HG02970 (cell line): Measurements from ENCODE around the gene PALS2.

ENCODE experiments used
- ATAC-seq: cut with Tn5 transposase; IDR thresholded peaks from one replicate; pipeline ENCODE4 v1.9.1; 2021; ENCODE audit warnings: mild to moderate bottlenecking, moderate library complexity, moderate number of reproducible peaks; ENCODE audit not compliant: unreplicated experiment, low FRiP score

PALS2 gene, protein sequence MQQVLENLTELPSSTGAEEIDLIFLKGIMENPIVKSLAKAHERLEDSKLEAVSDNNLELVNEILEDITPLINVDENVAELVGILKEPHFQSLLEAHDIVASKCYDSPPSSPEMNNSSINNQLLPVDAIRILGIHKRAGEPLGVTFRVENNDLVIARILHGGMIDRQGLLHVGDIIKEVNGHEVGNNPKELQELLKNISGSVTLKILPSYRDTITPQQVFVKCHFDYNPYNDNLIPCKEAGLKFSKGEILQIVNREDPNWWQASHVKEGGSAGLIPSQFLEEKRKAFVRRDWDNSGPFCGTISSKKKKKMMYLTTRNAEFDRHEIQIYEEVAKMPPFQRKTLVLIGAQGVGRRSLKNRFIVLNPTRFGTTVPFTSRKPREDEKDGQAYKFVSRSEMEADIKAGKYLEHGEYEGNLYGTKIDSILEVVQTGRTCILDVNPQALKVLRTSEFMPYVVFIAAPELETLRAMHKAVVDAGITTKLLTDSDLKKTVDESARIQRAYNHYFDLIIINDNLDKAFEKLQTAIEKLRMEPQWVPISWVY

DNA sequence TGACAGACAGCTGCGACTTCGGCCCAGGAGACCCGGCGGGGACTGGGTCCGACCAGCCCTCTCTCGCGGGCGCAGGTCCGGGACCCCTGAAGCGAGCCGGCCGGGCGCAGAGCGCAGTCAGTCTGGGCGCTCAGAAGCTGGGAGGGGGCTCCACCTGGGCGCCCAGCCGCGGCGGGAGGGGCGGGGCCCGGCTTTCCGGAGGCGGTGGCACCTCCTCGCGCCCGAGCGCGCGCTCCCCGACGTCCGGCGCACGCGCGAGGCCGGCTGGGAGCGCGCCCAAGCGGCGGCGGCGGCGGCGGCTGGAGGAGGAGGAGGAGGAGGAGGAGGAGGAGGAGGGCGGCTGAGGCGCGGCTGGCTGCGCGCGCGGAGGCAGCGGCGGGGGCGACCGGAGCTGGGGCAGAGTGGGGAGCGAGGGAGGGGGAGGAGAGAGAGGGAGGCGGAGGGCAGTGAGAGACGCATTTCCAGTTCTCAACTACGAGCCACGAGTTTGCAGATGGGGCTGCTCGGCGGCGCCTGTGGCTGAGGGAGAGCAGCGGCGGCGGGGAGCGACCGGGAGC lies at the start of gene PALS2:
Gene PALS2, plus strand, starts transcription at position 456 of the 557 bp plus-strand sequence. CDS start 50,216 bp downstream, outside the sequence.
- peak; percentile 57 for ATAC-seq

DNA sequence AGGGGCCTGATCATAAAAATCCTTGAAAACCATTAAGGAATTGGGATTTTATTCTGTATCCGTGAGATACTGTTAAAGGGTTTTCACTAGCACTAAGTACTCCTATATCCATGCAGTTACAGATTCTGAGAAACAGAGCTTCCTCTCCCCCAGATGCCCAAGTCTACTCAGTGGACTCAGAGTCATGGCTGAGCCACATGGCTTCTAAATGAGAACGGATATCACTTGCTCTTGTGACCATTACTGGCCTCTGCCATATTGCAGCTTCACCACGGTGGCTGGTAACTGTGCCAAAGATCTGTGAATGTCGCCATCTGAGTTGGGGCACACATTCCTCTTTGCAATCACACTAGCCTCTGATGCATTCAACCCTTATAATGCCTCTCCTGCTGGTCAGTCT lies 42.0 kb upstream of the PALS2 start:
- ATAC-seq: no peak

DNA sequence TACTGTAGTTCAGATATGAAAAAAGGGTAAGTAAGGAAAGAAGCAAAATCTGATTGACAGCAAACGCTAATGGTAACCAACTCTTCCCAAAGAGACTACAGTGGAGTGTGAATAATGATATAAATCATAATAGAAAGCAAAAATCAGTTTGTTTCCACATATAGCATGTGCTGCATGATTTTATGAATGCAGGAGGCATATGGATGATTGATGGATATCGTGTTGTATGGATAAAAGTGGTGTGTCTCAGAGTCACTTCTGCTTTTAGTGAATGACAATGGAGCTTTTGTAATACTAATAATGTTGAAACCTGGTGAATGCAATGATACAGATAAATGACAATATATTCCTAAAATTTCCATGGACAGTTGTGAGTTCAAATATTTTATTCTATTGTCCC lies 36.6 kb upstream of the PALS2 start:
- ATAC-seq: no peak

DNA sequence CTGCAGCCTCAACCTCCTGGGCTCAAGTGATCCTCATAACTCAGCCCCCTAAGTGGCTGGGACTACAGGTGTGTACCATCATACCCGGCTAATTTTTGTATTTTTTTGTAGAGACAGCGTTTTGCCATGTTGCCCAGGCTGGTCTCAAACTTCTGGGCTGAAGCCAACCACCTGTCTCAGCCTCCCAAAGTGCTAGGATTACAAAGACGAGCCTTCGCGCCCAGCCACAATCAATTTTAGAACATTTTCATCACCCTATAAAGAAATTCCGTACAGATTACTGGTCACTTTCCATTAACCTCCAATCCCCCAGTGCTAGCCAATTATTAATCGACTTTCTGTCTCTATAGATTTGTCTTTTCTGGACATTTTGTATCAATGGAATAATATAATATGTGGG lies 32.3 kb upstream of the PALS2 start:
- ATAC-seq: no peak

DNA sequence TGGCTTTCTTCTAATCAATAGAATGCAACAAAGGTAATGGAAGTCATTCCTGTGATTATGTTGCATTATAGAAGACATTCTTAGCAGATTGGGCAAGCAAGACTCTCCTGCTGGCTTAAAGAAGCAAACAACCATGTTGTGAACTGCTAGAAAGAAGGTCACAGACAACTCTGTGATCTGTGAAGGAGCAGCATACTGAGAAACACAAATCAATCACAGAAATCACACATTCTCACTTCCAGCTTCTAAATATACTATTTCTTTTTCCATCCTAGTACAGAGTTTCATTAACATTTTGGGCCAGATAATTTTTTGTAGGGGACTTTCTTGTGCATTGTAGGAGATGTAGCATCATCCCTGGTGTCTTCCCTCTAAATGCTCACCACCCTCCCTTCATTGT lies 28.0 kb upstream of the PALS2 start:
- ATAC-seq: no peak

DNA sequence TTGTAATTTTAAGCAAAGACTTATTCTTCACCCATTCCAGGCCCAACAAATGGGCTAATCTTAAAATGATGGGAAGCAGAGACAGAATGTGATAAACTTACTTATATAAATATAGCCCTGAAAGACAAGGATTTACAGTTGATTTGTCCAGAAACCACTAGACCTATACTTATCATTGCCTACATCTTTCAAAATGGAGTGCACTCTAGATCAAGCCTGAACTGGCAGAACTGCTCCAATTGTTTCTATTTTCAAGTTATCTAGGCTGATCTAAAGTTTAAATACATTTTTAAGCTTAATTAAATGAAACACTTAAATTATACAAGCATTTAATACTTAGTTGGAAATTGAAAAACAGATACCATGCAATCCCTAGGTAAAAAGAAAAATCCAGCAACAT lies 24.9 kb upstream of the PALS2 start:
- no peak for ATAC-seq

DNA sequence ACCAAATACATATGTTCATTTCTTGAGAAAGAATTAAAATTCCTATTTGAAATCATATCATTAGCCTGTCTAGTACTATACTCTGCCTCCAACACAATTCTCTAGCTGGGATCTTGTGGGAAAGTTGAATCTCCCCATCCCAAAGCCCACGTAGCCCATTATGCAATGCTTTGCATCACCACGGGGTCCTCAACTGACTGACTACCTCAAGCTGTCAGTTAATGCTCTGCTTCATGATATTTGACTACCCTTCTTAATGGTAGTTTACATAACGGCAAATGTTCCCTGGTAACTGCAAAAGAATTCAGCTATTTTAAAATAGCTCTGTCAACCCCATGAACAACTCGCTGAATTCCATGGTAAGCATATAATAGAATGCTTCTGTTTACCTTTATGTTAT lies 23.3 kb upstream of the PALS2 start:
- no peak for ATAC-seq

DNA sequence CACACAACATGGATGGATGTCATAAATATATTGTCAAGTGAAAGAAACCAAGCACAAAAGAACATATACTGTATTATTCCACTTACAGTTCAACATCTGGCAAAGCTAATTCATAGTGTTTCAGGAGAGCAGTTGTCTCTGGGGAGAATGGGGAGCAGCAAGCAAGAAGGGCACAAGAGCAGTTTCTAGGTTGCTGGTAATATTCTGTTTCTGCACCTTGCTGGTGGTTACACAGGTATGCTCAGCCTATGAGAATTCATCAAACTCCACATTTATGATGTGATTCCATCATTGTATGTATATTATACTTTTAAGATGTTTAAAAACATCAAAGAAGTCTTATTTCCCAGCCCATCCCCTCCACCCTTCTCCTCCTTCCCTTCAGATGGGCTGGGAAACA lies 18.1 kb upstream of the PALS2 start:
- no peak for ATAC-seq

DNA sequence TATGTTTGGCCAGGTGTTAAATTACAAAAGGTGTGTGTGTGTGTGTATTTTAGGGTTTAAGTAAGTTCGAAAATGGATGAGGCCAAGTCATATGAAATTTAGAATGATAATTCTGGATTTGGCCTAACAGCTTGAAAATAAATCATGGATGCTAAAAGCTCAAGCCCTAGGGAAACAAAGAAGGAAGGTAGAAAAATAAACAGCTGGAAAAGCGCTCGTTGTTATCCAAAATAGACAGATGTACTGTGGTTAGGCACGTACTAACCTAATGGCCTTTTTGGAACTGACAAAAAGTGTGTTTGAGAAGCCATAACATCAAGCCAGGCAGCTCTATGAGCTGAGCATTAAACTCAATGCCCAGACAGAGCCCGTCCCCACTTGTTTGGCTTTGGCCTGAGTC lies 17.5 kb upstream of the PALS2 start:
- no peak for ATAC-seq

DNA sequence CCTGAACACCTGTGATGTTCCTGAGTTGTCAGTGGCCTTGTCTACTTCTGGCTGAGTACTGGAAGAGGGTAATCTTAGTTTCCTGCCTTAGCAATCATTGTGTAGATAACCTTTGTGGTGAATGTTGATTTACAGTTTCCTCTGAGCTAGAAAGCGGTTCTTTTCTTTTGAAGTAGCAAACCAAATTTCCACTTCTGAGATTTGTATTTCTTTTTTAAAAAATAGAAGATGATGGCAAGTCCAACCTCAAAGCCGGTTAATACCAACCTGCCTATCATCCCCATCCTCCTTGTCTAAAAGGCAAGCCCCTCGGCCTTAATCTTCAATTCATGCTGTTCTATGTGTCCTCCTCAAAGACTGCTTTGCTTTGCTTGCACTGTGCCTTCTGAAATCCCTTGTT lies 12.5 kb upstream of the PALS2 start:
- ATAC-seq: no peak

DNA sequence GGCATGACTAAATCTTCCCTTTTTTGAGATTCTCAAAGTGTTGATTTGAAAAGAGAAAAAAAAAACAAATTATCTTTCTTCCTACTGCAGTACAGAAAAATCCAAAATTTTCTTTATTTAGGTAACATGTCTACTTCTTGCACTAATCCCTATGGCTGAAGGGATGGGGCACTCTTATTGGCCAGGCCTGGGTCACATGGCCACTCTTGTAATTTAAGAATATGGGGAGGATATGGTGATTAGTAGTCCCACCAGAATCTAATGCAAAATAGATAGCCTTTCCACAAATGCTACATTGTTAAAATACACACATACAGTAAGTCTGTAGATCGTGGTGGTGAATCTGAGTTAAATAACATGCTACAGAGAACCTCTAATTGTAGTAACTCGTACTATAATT lies 7.0 kb upstream of the PALS2 start:
- ATAC-seq: no peak

DNA sequence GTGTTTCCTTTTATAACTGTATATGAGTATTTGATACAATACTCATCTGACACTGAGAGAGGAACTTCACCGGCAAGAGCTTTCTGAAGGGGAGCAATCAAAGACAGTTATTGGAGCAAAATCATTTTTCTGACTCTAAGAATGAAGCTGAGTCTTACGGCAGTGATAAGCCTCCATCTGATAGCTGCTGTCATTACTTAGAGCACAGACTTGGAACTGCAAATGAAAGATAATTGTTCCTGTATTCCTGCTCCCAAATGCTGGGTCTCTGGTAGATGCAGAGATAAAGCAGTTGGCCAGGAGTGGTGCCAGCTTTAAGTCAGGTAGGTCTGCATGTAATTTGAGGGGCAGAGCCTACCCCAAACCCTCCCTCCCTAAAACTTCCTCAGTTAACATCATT lies 2.3 kb upstream of the PALS2 start:
- no peak for ATAC-seq

DNA sequence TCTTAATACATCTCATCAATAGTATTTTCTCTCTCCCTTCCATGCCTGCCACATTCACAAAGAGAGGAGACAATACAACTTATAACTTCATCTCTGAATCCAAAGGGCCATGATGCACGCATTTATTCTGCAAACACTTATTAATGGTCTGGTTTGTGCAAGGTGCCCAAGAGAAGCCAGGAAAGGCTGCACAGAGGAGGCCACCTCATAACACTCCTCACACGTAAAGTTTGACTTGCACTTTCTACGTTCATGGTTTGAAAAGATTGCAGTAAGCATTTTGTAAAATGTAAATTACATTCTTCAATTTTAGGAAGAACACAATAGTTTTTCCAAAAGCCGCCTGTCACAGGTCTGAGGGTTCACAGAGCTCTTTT lies 1.2 kb upstream of the PALS2 start:
- no peak for ATAC-seq

DNA sequence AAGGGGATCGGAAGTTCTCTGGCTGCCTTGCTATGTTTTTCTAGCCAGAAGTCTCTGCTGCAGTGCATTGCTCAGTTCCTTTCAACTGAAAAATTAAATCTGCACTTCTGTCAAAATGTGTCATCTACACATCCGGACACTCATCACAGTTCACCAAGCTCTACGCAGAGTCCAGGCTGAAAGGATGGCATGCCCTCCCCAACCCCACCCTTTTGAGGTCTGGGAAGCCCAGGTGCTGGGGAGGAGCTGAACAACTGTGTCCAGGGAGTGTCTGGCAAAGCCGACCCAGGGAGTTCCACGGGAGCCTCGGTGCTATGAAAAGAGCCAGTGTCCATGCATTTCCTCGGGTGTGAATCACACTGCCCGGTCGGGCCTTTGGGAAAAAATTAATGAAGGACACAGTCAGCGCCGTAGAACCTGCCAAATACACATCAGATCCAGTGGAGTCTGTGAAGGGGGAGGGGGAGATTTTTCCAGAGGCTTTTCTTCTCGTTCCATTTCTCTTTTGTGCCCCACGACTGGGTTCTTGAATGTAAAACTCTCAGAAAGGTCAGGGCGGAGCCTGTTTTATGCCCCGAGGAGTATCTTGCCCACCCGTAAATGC lies 757 bp upstream of the PALS2 start:
- no peak for ATAC-seq

DNA sequence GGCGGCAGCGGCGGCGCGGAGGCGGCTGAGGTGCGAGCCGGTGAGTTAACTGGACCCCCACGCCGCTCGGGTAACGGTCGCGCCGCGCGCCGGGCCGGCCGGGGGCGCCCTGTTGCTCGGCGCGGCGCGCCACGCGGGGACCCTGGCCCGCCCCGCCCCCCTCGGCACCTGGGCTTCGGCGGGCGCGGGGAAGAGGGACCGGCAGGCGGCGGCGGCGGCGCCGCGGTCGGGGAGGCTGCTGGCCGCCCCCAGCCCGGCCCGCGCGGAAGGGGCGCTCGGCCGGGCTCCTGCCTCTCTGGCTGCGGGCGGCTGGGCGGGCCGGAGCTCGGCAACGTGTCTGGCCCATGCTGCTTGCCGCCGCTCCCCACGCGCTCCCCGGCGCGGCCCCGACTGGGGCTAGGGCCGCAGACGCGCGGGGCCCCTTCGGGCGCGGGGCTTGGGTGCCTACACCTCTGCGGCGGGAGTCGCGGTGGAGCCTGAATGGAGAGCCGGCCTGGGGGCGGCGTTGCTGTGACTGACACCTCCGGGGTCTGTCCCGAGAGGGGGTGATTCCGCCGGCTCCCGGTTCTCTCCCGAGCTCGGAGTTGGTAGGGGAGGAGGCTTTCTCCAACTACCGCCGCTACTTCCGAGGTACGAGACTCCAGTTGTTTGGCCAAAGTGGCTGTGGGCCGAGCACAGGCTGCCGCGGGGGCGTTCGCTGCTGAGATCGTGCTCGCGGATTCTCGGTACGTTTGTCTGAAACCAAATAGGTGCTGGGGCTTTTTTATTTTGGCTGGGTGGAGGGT lies 494 bp downstream of the PALS2 start:
- ATAC-seq: peak; percentile 39

DNA sequence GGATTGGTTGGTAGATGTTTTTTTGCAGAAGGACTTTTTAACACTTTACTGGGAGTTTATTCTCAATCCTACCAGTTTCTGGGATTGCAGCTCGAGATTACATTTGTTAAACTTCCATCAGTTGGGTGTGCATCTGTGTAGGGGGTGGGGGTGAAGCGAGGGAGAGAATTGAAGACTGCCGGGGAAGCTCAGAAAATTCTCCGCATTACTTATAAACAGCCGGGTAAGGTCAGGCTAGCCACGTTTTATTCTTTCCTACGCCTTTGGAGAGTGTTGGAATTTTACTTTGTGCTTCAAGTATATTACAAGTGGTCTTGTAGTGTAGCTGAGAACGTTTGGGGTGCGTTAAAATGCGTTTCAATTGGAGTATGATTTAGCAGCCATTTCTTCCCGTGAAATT lies 1.1 kb downstream of the PALS2 start:
- ATAC-seq: no peak

DNA sequence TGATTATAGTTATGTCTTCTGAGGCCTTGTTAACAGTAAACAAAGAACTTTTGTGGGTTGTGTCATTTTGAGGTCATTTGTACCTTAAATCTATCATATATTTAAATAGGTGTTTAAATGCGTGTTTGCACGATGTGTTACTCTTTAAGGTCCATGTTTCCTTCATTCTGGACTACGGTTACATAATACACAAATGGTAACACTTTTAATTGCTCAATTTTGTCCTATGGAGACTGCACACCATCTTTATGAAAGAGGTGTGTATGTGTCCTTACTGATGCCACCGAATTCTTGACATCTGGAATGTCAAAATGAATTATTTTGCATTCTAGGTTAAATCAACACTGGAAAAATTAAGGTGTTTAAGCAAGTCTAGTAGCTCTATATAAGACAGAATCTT lies 1.7 kb downstream of the PALS2 start:
- no peak for ATAC-seq

DNA sequence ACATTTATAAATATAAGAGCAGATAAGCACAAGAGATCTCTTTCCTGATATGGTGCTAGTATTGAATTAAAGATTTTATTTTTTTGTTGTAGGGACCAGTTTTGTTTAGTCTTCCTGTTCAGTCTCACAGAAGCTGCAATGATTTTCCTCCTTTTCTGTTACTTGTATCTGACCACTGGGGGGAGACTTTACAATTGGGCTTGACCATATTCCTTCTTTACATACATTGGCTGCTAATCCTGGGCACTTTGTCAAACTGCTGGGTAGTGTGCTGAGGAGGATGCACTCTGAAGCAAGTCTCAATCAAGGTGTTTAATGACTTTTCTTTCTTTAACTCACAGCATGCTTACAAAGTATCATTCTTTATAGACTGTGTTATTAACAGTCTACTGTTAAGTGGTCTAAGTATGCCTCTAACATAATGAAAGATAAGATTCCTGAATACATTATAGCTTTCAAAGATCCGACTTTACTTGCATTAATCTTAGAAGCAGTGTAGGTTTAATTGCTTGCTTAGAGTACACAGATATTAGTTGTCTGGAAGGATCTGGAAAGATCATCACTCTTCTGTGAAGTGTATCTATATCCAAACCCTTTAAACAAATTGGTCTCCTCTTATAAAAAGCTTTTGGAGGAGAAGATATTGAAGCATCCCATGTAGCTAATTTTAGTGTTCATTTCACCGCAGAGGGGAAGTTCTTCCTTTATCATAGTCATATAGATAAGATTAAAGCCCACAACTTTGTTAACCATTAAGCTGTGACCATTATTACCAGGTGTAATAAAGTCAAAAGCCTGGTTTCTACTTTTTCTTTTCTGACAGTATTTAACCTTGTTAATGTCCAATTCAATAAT lies 3.1 kb downstream of the PALS2 start:
- no peak for ATAC-seq

DNA sequence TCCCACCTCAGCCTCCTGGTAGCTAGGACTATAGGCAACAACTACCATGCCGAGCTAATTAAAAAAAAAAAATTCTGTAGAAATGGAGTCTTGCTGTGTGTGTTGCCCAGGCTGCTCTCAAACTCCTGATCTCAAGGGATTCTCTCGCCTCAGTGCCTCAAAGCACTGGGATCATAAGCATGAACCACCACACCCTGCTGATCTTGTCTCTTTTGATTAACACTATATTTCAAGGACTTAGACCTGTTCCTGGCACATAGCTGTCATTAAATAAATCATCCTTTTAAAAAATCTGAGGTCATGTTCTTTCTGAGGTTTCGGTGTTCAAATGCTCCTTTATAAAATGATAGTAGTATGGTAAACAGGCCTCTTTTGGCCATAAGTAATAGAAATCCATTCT lies 4.8 kb downstream of the PALS2 start:
- ATAC-seq: no peak

DNA sequence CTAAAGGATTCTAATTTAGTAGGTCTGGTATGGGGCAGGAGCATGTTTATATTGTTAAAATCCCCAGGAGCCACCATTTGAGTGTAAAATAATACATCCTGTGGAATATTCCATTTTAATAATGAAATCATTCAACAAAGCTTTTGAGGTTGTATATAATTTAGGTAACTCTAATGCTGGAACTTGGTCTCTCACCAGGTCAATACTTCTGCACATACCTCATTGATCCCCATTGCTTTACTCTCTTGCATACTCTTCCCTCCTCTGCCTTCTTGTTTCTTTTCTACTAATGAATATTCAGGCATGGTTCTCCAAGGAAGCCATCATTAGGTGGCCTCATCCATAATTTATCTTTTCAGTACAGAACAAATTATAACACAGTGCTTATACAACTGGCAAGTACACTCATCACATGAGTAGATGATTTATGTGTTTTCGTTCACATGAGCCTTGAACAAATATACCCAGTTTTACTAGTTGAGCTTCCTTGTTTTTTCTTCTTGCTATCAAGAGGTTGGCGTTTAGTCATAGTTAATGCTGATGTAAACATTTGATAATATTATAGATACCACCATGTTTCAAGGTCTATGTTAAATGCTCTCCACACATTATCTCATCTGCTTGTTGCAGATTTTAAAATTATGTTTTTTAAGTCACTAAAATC lies 7.2 kb downstream of the PALS2 start:
- ATAC-seq: no peak
